K562 (cell line): ENCODE data around the gene NT5C. TPM values are rescaled to one million over a fixed set of nuclear protein-coding genes. Genes with fewer than 3 reads are reported as not detected.

ENCODE experiments used
- ATAC-seq: fragments of 200-7000 bp; cut with Tn5 transposase; 3 replicates; pipeline ENCODE4 v1.9.1; 2020; ENCODE audit warnings: moderate library complexity
- BruUV-seq: library from RNA; stranded (reverse); fragments of 400-500 nt; replicated peaks from 2 replicates; lab custom pipeline; 2021; lab: Mats Ljungman, UMichigan
- CTCF ChIA-PET: fragments of 300-600 bp; formaldehyde crosslinking; extraction: SDS; loops from one replicate; lab custom pipeline; 2021; ENCODE audit warnings: low intra/inter-chr PET ratio; lab: Yijun Ruan, JAX
- POLR2A ChIA-PET: fragments of 300-600, 350-650 bp; sonication (Branson Sonifier 250); formaldehyde crosslinking; extraction: SDS; loops from one replicate; lab custom pipeline; 2021; ENCODE audit warnings: antibody characterized with exemption, inconsistent platforms; lab: Yijun Ruan, JAX
- DNase-seq, 4 experiments: peaks; one replicate each; pipeline versions ENCODE4 v3.0.0 to v3.0.0-alpha.2; 2011 to 2018; ENCODE audit warnings: low spot score in 3 of 4, mixed read lengths in 3 of 4; ENCODE audit errors: extremely low read depth in 1 of 4
- FAIRE-seq: peaks from 2 replicates; lab custom pipeline; 2011; peaks lifted over from hg19 to GRCh38; lab: Jason Lieb, UNC
- H2AFZ ChIP-seq: 2 replicates; pipeline ENCODE4 v1.6.0; 2011; ENCODE audit warnings: low read depth, low read length, control low read depth, inconsistent platforms
- H3K27ac ChIP-seq: fragments of 200-600 bp; 3 replicates; pipeline ENCODE4 v1.8.0; 2011; ENCODE audit warnings: low read depth, mild to moderate bottlenecking, control low read depth, inconsistent platforms, low read length, moderate library complexity, mixed read lengths; ENCODE audit errors: extremely low read depth
- H3K27me3 ChIP-seq, 2 experiments: fragments of 300-600 bp in 1 of 2; 2 replicates in 1 of 2; 3 replicates in 1 of 2; pipeline versions ENCODE4 v1.6.0 to v1.8.0; 2011; ENCODE audit warnings: inconsistent platforms in 2 of 2, low read length in 2 of 2, mild to moderate bottlenecking in 1 of 2, mixed read lengths in 1 of 2, moderate library complexity in 1 of 2; ENCODE audit not compliant: control insufficient read depth in 2 of 2, insufficient read depth in 2 of 2
- H3K36me3 ChIP-seq: fragments of 300-600 bp; 3 replicates; pipeline ENCODE4 v1.8.0; 2011; ENCODE audit warnings: mild to moderate bottlenecking, low read length, inconsistent platforms; ENCODE audit not compliant: control insufficient read depth, insufficient read depth
- H3K4me1 ChIP-seq, 2 experiments: fragments of 200-600 bp in 1 of 2; replicated peaks in 1 of 2; 2 replicates in 1 of 2; 3 replicates in 1 of 2; pipeline versions ENCODE4 v1.5.1 to v1.8.0; 2011; ENCODE audit warnings: inconsistent platforms in 2 of 2, low read length in 2 of 2, mild to moderate bottlenecking in 1 of 2, mixed read lengths in 1 of 2, moderate library complexity in 1 of 2; ENCODE audit not compliant: control insufficient read depth in 2 of 2, insufficient read depth in 2 of 2
- H3K4me2 ChIP-seq: 2 replicates; pipeline ENCODE4 v1.6.1; 2011; ENCODE audit warnings: low read length, control low read depth, inconsistent platforms, mixed read lengths; ENCODE audit not compliant: insufficient read depth
- H3K4me3 ChIP-seq: fragments of 200-600 bp; sonication (generic), shearing (Covaris generic); 2 replicates; pipeline ENCODE4 v1.5.1; 2016; ENCODE audit warnings: control low read depth, inconsistent platforms
- H3K79me2 ChIP-seq: fragments of 200-600 bp; 3 replicates; pipeline ENCODE4 v1.8.0; 2011; ENCODE audit warnings: low read length, inconsistent platforms; ENCODE audit not compliant: control insufficient read depth, insufficient read depth
- H3K9ac ChIP-seq, 2 experiments: 2 replicates each; pipeline versions ENCODE4 v1.6.0 to v1.6.1; 2011; ENCODE audit warnings: low read depth in 2 of 2, low read length in 2 of 2, control low read depth in 1 of 2, inconsistent platforms in 1 of 2, mild to moderate bottlenecking in 1 of 2, mixed read lengths in 1 of 2; ENCODE audit not compliant: insufficient read depth in 1 of 2
- H3K9me1 ChIP-seq: one replicate; pipeline ENCODE4 v1.6.0; 2011; ENCODE audit warnings: inconsistent platforms, mild to moderate bottlenecking, low read length, moderate library complexity; ENCODE audit not compliant: control insufficient read depth, insufficient read depth
- H3K9me3 ChIP-seq: replicated peaks from 2 replicates; pipeline ENCODE4 v1.5.1; 2011; ENCODE audit warnings: low read depth, low read length, inconsistent platforms; ENCODE audit not compliant: control insufficient read depth, insufficient read depth
- H4K20me1 ChIP-seq: replicated peaks from 2 replicates; pipeline ENCODE4 v1.6.1; 2011; ENCODE audit warnings: low read length, inconsistent platforms, mixed read lengths; ENCODE audit not compliant: control insufficient read depth, insufficient read depth
- CEBPG ChIP-seq, 3 experiments: fragments of 200-800 bp in 1 of 3; sonication (Bioruptor generic) in 1 of 3; sonication (generic) in 1 of 3; formaldehyde crosslinking in 1 of 3; IDR thresholded peaks in 2 of 3; conservative IDR thresholded peaks in 1 of 3; 2 replicates each; pipeline versions ENCODE4 v1.6.1 to v1.8.0; 2016 to 2022; ENCODE audit warnings: missing compliant biosample characterization in 2 of 3, missing genetic modification characterization in 2 of 3, mild to moderate bottlenecking in 1 of 3, missing genetic modification reagents in 1 of 3
- HLTF ChIP-seq: fragments of 450-650 bp; IDR thresholded peaks from 2 replicates; pipeline ENCODE4 v1.6.1; 2016
- NFYB ChIP-seq: IDR thresholded peaks from 2 replicates; pipeline ENCODE4 v1.6.1; 2011; ENCODE audit warnings: mild to moderate bottlenecking, moderate library complexity; ENCODE audit not compliant: insufficient read length; ENCODE audit errors: extremely low read depth
- PKNOX1 ChIP-seq: fragments of 450-650 bp; IDR thresholded peaks from 2 replicates; pipeline ENCODE4 v1.6.1; 2016
- POLR2A ChIP-seq: fragments of 450-650 bp; conservative IDR thresholded peaks from 2 replicates; pipeline ENCODE4 v1.6.1; 2016
- RBFOX2 ChIP-seq: fragments of 200-400 bp; formaldehyde crosslinking; IDR thresholded peaks from 2 replicates; pipeline ENCODE4 v1.6.1; 2017; ENCODE audit warnings: low read depth, mild to moderate bottlenecking, low read length, moderate library complexity
- SETDB1 ChIP-seq: IDR thresholded peaks from one replicate; pipeline ENCODE4 v1.6.1; 2012; ENCODE audit warnings: low read length, control low read depth, inconsistent platforms
- SUPT5H ChIP-seq: fragments of 450-650 bp; IDR thresholded peaks from 2 replicates; pipeline ENCODE4 v1.6.1; 2016
- ZNF140 ChIP-seq: fragments of 250-450 bp; sonication (Bioruptor Pico); IDR thresholded peaks from 2 replicates; pipeline ENCODE4 v1.8.0; 2021; ENCODE audit warnings: moderate library complexity, mild to moderate bottlenecking, inconsistent platforms
- WGBS: fragments of 100-300 bp; shearing (Covaris generic); methylation state at CpG from one replicate; pipeline ENCODE4 v1.1.6; 2016; ENCODE audit warnings: low coverage, mixed read lengths; ENCODE audit not compliant: insufficient coverage; ENCODE audit errors: missing lambda C conversion rate; 5-methylcytosine and 5-hydroxymethylcytosine counted together
- in situ Hi-C: fragments of 300-500 bp; cut with MboI; formaldehyde crosslinking; loops from 4 replicates; pipeline ENCODE4 v1.15.0; 2018; ENCODE audit warnings: inconsistent platforms, mixed read lengths
- intact Hi-C: fragments of 100-400 bp; cut with micrococcal nuclease; formaldehyde crosslinking; loops from 2 replicates; pipeline ENCODE4 v1.14.2; 2022
- polyA plus RNA-seq, 8 experiments: library from polyadenylated mRNA; depleted of rRNA in 4 of 8; stranded (reverse) in 5 of 8; unstranded in 3 of 8; fragments of >200 nt; fragmentation: Nextera tagmentation in 2 of 8; fragmentation: Illumina TruSeq in 1 of 8; extraction: Ambion mirVana in 2 of 8; extraction: Trizol in 1 of 8; gene quantifications; 2 replicates each; pipeline versions ENCODE4 v1.2.1 to v1.2.3, GENCODE V29; 2011 to 2014; ENCODE audit warnings: inconsistent platforms in 1 of 8, missing spikeins in 1 of 8
- total RNA-seq, 7 experiments: library from RNA; depleted of rRNA in 6 of 7; stranded (reverse); fragments of >200 nt in 6 of 7; fragmentation: Illumina TruSeq in 2 of 7; extraction: Trizol in 2 of 7; gene quantifications; 2 replicates each; pipeline versions ENCODE4 v1.2.1 to v1.2.3, GENCODE V29; 2011 to 2021; ENCODE audit warnings: low replicate concordance in 1 of 7

Gene NT5C
- total and polyA plus RNA-seq, 9 of the 15 experiments (the other 6 are each of a cell fraction or from before 2014, with no cell fraction given): 2.9 to 205 (median 45.0) TPM

GRCh38 chr17:75130059-75130631 lies 1.4 kb downstream of the NT5C start (continued):
- TF ChIP-seq CEBPG (CRISPR knock-in tag; IDR thresholded peaks at IDR 0.05) (no peak), CEBPG (tag; conservative IDR thresholded peaks at IDR 0.05 in 1 of 2, IDR thresholded peaks at IDR 0.05 in 1 of 2) (no peak), NFYB (no peak), RBFOX2 (peak; percentile 61)

- Histone ChIP-seq H3K4me1 (peaks cover 24 to 46% of the 10 kb centered on the region in 2 experiments), H3K27me3 (no peaks in the 10 kb centered on the region), H2AFZ (no peak overlapping the region), H3K4me2 (peak overlapping the region; percentile 80; the same call in 1 of the 2 replicates), H3K9me1 (no peaks in the 10 kb centered on the region), H3K36me3 (peaks cover 25% of the 10 kb centered on the region; the same call in 2 of the 3 replicates), H4K20me1 (peaks cover 6% of the 10 kb centered on the region; the same call in 1 of the 2 replicates), H3K9me3 (no peaks in the 10 kb centered on the region), H3K4me3 (no peak overlapping the region), H3K79me2 (peaks cover 40% of the 10 kb centered on the region), H3K27ac (no peak overlapping the region), H3K9ac (peak overlapping the region in 1 of 2 experiments; percentile 99; a peak in 1 of 4 replicates)
- ChIA-PET POLR2A (interaction anchor here (0.7 to 7.6 kb wide), 4 partner anchors 9 to 76 kb away, joined by 3 to 58 read pairs (median 6); partner anchors contain the start of gene NUP85), CTCF (no interaction called here)
- ATAC-seq (no peak), FAIRE-seq (no peak), DNase-seq (no peak)
- TF ChIP-seq POLR2A (peak; percentile 46; the same call in 1 of the 2 replicates), SUPT5H (peak; percentile 44), HLTF (no peak), PKNOX1 (peak; percentile 50; the same call in 1 of the 2 replicates), RBFOX2 (peak; percentile 1; the same call in 1 of the 2 replicates), ZNF140 (no peak), SETDB1 (no peak)
- 93% methylated on average over 7 of the region's 9 CpGs for WGBS
- no TSS peak for BruUV-seq
- in situ Hi-C loops: no loop called here
- intact Hi-C loops: no loop called here
Observed at GRCh38 chr17:75129576-75129975, 2.0 kb downstream of the NT5C start.
